ENCODE measurements around the gene PPAT.
"Not testable (repeated sequence)": the region's sequence is repeated elsewhere in the genome, so short reads cannot be mapped to it uniquely, and the experiment has no call there.

Gene PPAT

DNA sequence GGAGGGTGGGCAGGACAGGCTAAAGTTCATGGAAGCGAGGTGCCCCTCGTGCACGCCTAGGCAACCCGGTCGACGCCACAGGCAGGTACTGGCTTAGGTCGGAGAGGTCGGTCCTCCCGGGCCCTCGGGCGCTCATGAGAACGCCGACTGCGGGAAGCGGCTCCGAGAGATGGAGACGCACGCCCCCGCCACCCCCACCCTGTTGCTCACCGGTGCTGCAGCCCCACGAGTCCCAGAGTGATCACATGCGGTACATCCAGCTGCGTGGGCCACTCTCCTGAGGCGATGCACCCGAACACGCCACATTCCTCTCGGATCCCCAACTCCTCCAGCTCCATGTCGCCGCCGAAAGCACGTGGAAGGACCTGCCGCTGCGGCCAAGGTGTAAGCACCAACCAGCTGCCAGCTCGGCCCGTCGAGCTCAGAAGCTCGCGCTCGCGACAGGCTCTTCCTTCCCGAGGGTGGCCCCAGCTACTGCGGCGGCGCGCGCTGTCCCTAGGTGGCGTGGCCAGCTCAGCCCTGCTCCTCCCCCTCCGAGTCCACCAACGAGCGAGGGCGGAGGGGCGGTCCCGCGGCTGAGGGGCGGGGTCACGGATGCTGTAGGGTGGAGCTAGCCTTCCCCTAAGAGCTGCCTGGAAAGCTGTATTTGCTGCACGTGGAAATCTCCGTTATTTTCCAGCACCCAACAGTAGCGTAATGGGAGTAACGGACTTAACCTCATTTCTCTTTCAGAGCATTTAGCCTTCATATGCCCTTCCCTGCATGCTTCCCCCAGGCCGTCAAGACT lies at the start of gene PPAT:
TSS of gene PPAT (minus strand) at position 476 of the 787 bp plus-strand sequence. CDS start at position 338, 138 bp downstream.
- peak; percentile 96 for DNase-seq (ENCODE audit: low read depth)

DNA sequence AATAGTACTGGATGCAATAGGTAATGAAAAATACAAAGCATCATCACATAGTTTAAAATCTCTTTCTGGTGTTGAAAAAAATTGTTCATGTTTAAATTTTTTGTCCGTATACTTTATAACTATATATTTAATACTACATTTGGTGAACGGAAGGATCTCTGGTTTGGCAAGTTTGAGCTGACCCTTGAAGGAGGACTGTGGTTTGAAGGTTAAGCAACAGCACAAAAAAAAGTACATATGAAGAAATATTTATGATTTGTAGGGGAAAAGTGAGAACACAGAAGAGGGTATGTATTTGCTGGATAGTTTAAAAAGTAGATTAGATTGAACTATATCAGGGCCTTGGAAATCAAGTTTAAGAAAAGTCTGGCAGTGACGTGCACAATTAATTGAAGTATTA lies 45.3 kb upstream of the PPAT start:
- DNase-seq (ENCODE audit: low read depth): no peak

DNA sequence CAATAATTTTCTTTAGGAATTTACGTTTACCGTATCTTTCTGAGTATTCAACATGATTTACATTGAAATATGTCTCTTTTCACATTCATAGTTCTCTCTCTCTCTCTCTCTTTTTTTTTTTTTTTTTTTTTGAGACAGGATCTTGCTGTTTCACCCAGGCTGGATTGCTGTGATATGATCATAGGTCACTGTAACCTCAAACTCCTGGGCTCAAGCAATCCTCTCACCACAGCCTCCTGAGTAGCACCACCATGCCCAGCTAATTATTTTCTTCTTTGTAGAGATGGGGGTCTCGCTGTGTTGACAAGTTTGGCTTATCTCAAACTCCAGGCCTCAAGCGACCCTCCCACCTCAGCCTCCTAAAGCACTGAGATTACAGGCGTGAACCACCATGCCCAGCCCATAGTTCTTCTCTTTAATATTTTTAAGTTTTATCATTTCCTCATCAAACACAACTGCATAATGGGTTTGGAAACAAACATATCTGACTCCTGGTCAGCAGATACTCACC lies 41.8 kb upstream of the PPAT start:
- DNase-seq (ENCODE audit: low read depth): no peak

DNA sequence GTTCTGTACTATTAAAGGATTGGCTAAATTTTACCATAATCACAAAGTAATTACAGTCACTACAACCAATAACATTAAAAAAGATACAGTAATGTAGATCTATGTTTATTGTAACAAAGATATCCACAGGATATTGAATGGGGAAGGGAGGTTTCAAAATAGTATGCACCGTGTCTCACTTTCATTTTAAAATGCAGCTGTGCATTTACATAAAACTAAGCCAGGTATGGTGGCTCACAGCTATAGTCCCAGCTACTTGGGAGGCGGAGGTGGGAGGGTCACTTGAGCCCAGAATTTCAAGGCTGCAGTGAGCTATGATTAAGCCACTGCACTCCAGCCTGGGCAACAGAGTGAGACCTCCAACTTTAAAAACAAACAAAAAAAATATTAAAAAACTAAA lies 40.5 kb upstream of the PPAT start:
- no peak for DNase-seq (ENCODE audit: low read depth)

DNA sequence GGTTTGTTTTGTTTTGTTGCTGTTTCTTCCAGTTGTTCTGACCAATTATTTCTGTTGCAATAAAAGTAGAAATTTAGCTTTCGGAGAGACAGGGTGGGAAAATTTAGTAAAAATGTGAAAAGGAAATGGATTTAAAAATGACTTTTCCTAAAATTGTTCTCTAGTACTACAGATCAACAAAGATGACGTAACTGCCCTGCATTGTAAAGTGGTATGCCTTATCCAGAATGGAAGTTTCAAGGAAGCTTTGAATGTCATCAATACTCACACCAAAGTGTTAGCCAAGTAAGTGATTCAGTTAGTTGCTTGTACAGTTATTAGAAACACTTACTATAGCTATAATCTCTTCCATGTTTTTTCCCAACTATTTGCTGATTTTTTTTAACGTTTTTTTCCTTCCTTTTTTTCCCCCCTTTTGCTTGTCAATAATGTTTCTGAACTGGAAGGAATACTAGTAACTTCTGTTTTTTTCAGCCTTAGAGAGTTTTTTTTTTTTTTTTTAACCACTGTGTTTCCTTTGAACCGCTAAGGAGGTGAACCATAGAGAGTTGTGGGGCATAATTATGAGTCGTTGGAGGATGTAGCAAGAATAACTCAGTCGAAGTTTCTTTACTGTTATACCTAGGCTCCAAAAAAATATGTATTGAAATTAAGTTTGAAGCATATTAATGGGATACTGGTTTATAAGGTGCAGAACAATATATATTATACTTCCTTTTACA lies 34.2 kb upstream of the PPAT start:
- DNase-seq (ENCODE audit: low read depth): no peak

DNA sequence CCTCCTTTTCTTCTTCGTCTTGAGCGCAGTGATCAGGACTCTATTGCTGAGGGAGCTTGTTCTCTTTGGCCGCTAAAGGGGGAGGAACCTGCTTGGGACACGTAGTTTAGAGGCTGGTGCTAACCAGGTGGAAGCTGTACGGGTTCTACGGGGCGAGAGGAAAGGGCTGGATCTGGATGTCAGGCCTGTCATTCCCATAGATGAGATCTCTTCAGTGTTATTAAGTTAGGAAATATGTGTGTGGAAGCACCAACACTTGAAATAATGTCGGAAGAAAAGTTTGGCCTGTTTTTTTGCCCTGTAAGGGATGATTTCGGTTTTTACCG lies 32.6 kb upstream of the PPAT start:
- DNase-seq (ENCODE audit: low read depth): peak; percentile 63

DNA sequence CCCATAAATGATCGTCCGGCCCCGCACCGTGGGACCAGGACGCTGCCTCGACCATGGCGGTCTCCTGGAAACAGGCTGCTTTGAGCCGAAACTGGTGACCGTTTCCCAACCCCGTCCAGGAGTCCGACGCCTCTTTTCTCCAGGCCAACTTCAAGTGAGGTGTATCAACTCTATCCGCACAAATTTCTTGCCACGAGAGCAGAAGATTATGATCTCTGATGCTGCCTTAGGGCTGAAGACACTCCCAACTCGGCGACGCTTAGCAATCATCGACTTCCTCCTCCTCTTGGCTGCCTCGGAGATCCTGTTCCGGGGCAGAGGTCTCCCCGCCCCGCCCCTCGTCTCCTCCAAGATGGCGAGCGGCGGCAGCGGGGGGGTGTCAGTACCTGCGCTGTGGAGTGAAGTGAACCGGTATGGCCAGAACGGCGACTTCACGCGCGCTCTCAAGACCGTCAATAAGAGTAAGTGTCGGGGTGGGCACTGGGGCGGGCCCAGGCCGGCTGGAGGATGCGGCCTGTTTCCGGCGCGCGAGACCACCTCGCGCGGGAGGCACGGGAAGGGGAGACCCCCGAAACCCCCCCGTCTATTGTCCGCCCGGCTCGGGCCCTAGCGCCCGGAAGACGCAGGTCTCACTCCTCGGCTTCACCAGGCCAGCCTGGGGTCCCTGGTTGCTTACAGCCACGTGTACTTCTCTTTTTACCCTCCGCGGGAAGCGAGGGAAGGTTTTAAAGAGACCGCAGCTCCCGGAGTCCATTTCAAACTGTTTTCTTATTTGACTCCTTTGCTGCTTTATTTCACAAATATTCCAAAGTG lies 32.1 kb upstream of the PPAT start, which contains the start of gene SRP72:
TSS of gene SRP72 (plus strand) at position 334 of the 813 bp plus-strand sequence. CDS start at position 353, 19 bp downstream.
- DNase-seq (ENCODE audit: low read depth): peak; percentile 93

DNA sequence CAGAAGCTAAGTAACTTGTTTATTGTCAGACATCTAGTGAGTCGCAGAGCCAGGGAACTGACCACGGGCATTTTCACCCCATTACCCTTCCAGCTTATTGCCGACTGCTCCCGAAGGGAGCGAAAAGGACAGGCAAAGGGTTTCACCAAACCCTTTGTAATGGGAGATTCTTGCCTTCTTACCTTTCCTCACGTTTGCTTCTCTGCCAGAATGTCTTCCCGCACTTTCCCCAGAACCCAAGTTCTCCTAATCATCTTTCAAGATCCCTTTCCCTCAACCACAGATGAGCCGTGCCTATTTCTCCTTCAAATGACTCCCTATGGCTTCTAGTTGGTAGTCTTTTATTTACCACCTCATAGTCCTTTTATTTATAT lies 31.5 kb upstream of the PPAT start:
- DNase-seq (ENCODE audit: low read depth): no peak

DNA sequence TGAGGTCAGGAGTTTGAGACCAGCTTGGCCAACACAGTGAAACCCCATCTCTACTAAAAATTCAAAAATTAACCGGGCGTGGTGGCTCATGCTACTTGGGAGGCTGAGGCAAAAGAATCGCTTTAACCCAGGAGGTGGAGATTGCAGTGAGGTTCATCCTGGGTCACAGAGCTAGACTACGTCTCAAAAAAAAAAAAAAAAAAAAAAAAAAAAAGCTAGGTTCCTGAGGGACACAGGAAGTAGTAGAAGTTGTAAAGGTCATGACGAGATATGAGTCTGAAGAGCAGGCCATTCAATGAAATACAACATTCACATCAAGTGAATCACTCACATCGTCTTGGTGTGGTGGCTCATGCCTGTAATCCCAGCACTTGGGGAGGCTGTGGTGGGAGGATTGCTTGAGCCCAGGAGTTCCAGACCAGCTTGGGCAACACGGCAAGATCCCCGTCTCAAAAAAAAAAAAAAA lies 30.9 kb upstream of the PPAT start:
- peak; percentile 94 for DNase-seq (ENCODE audit: low read depth)

DNA sequence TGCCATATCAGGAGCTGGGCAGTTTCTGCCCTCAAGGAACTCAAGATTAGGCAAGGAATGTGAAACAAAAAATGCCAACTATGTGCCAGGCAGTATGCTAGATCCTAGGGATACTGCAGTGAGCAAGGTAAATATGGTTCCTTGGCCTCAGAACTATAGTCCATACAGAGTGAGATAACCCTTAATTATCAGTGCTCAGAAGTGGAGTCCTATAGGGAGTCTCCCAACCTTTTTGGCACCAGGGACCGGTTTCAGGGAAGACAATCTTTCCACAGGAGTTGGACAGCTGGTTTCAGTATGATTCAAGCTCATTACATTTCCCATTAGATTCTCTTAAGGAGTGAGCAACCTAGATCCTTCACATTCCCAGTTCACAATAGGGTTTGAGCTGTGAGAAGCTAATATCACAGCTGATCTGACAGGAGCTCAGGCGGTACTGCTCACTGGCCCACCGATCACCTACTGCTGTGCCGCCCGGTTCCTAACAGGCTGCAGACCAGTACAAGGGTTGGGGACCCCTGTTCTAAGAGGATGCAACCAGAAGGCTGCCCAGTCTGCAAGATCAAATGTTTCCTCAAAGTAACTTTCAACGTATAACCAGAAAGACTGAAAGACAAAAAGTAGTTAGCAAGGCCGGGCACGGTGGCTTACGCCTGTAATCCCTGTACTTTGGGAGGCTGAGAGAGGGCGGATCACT lies 30.3 kb upstream of the PPAT start:
- peak; percentile 59 for DNase-seq (ENCODE audit: low read depth)

DNA sequence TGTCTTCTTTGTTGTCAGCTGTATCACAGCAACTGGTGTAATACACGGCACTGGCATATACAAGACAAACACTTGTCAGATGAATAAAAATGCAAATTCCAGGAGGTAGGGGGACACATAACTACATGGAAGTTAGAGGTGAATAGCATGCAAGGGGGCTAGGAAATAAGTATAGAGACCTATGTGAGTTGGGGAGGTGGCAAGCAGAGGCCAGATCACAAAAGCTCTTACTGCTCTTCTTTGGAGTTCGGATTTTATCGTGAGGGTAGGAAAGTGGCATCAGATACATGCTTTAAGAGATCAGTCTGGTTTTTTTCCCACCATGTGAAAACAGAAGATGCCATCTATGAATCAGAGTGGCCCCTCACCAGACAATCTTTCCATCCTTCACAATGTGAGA lies 29.2 kb upstream of the PPAT start:
- no peak for DNase-seq (ENCODE audit: low read depth)

DNA sequence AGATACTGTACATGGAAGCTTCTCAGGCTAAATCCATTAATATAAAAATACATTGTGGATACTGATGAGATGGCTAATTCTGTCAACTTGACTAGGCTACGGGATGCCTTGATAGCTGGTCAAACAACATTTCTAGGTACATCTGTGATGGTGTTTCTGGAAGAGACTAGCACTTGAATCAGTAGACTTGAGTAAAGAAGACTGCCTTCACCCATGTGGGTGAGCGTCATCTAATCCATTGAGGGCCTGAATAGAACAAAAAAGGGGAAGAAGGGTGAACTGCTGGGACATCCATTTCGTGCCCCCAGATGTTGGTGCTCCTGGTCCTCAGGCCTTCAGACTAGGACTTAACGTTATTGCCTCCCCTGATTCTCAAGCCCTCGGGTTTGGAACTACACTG lies 28.3 kb upstream of the PPAT start:
- no peak for DNase-seq (ENCODE audit: low read depth)

DNA sequence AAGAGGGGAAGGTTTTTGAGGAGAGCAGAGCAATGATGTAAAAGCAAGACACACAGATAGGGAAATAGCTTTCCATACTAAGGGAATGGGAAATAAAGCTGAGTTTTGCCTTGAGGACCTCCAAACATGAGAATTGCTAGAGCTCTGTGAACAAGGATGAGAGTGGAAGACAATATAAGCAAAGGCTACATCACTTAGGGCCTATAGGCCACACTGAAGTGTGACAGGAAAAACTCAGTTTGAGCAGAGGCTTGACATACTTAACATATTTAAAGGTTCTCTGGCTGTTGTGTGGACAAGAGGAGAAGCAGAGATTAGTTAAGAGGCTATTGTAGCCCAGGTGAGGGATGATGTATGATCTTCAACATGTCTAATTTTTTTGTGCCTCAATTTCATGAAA lies 26.7 kb upstream of the PPAT start:
- DNase-seq (ENCODE audit: low read depth): no peak

DNA sequence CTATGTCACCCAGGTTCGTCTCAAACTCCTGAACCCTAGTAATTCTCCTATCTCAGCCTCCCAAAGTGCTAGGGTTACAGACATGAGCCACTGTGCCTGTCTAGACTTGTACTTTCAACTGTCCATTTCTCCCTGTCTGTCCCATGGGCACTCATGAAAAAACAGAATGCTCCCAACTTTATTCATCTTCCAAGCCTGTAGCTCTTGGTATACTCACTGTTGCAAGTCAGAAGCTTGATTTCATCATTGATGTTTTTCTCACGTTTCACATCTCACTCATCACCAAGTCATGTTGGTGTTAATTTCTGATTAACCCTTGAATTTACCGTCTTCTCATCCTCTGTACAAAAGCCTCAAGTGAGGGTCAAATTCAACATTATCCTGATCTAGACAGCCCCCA lies 24.7 kb upstream of the PPAT start:
- no peak for DNase-seq (ENCODE audit: low read depth)

DNA sequence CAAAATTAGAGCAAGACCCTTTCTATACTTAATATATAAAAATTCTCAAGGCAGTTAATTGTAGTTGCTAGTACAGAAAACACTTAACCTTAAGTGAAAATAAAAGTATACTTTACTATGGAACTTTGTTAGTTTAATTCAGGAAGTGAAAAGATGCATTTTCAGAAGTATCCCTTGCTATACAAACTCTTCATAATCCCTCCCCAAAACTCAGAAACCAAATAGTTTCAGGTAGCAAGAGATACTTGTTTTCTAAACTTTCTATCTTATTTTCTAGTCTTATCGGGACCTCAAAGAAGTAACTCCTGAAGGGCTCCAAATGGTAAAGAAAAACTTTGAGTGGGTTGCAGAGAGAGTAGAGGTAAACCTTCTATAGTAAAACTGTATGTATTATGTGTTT lies 14.9 kb upstream of the PPAT start:
- DNase-seq (ENCODE audit: low read depth): no peak

DNA sequence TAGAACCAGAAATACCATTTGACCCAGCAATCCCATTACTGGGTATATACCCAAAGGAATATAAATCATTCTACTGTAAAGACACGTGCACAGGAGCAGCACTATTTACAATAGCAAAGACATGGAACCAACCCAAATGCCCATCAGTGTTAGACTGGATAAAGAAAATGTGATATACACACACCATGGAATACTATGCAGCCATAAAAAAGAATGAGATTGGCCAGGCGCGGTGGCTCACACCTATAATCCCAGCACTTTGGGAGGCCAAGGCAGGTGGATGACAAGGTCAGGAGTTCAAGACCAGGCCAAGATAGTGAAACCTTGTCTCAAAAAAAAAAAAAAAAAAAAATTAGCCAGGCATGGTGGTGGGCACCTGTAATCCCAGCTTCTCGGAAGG lies 14.1 kb upstream of the PPAT start:
- not testable (repeated sequence) for DNase-seq (ENCODE audit: low read depth)

DNA sequence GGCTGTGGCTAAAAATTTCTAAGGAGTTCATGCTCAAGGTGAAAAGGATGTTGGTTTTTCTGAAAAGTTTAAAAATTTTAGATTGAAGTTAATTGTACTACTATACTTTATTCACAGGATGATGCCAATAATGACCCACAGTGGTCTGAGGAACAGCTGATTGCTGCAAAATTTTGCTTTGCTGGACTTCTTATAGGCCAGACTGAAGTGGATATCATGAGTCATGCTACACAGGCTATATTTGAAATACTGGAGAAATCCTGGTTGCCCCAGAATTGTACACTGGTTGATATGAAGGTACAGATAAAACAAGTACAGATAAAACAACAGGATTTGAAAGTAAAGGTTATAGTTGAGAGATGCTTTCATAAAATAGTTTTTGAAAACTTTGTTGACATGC lies 12.9 kb upstream of the PPAT start:
- no peak for DNase-seq (ENCODE audit: low read depth)

DNA sequence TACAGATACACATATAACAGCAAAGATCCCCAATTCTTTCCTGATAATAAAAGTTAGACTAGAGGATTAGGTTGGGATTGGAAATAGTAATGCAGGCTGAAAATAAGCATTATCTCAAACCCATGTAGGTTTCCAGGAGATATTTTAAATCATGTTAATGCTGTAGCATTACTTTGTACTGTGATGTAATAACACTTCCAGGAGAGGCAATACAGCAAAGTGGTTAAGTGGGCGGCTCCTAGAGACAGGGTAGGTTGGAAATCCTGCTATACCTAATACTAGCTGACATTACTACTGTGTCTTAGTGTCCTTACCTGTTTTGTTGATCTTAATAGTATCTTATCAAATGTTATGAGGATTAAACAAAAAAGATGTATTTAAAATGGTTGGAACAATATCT lies 10.3 kb upstream of the PPAT start:
- DNase-seq (ENCODE audit: low read depth): no peak

DNA sequence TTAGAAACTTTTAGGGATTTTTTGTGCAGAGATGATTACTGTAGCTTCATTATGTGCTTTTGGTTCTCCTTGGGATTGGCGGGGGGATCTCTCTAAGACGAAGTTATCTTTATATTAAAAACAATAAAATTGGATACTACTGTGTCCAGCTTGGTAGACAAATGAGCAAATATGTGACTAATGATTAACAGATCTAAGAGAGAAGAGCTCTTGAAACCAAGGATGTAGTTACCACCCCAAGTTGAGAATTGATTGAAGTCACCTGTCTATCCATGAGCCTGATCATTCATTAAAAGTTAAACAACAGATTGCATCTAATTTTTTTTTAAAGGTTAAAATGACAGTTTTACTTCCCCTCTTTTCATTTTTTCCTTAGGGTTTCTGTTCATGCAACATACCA lies 9.3 kb upstream of the PPAT start:
- DNase-seq (ENCODE audit: low read depth): no peak

DNA sequence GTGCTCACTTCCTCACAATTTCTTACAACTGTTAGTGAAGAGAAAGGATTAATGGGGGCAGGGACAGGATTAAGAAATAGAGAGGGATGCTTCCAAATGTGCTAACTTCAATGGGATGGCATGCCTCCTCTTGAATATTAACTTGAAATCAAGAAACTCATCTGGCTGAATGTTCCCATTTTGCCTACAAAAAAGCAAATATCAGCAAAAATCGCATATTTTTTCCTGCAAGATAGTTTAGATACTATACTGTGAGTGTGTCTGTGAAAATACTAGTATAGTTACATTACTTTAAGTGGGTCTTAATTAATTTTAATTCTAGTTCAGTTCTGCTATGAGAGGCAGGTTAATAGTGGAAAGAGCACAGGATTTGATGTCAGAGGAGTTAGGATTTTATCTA lies 5.6 kb upstream of the PPAT start:
- no peak for DNase-seq (ENCODE audit: low read depth)

DNA sequence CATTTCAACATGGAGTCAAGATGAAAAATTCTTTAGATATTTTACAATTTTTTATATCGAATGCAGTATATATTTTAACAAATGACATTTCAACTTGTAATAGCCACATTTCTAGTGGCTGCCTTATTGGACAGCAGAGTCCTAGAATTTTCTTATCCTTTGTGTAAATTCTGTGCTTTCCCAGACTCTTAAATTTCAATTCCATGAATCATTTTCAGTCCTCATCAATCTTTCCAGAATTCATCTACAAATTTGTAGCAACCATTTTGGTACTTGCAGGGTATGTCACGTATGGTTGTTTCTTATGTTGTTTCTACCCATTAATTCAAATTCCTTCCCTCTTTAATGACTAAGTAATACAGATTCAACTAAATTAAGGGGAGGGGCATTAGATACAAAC lies 3.4 kb upstream of the PPAT start:
- peak; percentile 37 for DNase-seq (ENCODE audit: low read depth)

DNA sequence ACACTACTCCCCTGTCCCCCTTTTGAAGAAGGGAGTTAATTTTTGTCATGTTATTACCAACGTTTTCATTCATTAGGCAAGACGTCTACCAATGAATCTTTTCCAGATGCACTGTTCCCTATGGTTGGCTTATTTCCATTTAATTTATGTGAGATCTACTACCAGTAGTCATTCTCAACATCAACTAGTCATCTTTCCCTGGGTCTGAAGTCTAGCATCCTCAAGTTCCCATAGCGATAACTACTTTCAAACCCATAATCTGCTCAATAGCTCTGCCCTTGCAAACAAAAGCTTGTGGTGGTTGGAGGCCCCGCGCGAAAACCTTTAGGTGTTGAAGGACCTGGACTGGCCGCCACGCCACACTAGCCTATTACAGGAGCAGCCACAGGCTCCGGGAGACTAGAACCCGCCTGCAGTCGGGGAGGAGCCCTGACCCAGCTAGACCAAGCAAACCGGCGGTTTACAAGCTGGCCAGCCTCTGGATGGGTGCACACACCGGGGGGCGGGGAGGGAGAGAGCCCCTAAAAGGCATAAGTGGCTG lies 746 bp downstream of the PPAT start:
- peak; percentile 82 for DNase-seq (ENCODE audit: low read depth)
